Activated T-helper 9 cell treated with anti-CD3 and anti-CD28 coated beads, Interleukin-2, amount 50 U/mL, for 16 hours (primary cell): Measurements from ENCODE around the gene SH2D1B.

Source experiments
- DNase-seq: peaks from one replicate; pipeline ENCODE4 v3.0.0-alpha.2; 2020; ENCODE audit warnings: low read depth

The SH2D1B gene

DNA sequence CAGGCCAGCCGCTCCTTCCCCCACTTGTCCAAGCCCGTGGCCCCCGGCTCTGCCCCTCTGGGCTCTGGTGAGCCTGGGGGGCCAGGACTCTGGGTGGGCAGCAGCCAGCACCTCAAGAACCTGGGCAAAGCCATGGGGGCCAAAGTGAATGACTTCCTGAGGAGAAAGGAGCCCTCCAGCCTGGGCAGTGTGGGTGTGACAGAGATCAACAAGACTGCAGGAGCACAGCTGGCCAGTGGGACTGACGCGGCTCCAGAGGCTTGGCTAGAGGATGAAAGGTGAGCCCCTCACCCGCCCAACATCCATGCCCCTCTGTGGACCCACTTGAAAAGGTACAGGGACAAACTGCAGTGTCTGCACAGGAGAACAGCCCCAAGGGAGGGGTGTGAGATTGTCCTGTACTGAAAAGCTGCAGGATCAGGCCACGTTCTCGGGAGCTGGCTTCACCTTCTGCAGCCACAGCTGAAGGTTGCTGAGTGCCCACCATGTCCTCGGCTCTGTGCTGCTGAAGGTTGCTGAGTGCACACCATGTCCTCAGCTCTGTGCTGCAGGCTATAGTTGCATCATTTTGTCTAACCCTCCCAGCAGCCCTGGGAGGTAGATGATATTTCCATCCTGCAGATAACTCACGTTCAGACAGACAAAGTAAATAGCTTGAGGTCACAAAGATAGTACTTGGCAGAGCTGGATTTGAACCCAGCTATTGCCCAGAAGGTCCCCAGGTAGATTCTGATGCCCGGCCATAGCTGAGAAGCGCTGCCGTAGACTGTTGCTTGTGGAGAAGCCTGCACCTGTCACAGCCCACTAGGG is 29.8 kb downstream of the SH2D1B start:
- no peak for DNase-seq

DNA sequence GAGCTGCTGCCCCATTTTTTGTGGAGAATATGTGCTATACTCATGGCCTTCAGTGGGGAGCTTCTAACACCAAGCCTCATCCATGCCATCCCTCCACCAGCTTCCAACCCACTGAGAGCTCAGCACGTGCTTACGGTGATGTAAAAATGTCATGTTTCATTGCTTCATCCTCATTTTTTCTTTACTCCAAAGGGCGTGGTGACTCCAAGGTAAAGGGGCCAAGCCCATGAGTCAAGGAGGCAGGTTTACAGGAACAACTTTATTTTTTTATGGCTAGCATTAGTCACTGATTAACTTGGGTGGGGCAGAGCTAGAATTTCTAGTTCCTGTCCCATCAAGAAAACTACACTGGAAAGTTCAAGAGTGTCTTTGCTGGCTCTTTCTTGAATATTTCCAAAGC is 30.6 kb downstream of the SH2D1B start, which contains the start of gene C1orf226:
Gene C1orf226 (plus strand): TSS at position 346 of the 400 bp plus-strand sequence. CDS start 174 bp downstream, outside the sequence.
- no peak for DNase-seq

DNA sequence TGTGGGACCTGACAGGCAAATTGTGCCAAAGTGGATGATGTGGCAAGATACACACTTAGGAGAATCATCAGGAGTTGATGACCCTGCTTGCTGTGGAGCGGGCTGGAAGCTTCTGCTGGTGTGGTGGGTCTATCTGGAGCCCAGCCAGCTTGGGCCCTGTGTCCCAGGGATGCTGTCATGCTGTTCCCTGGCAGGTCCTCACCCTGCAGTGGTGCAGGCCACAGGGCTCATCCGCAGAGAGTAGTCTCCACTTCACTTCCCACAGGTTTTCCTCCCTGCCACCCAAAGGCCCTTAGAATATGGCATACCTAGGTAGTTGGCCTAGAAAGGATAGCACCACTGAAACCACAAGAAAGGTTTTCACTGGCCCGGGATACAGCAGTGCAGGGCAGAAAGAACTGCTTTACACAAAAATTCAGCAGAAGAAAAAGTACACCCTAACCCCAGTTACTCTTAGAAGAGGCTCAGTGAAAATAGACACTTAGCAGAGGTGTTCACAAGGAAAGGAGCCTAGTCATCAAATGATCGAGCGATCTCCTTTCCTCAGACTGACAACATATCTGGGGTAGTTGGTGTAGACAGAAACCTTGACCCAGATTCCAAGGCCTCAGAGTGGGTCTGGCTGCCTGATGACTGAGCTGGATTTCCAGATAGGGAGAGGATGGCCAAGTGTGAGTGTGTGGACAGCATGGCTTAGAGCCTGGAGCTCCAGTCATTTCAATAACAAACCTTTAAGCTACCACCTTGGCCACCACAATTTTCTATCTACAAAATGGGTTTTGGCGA is 31.7 kb downstream of the SH2D1B start:
- no peak for DNase-seq

DNA sequence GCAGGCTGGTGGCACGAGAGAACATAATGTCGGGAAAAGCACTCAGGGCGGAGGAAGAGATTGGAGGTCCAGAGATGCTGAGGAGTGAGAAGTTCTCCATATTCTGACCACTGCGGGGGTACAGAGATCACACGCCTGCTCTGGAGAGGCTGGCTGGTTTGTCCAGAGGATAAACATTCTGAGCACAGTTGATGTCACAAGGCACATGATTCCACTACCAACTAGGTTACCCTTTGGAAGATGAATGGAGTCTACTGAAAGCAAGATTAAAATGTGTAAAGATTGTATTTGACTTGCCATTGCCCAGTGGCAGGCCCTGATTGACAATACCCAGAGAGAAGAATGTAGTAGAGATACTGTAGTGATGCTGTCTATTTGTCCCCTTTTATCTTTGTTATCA is 35.2 kb downstream of the SH2D1B start, which contains the start of gene SPATA46:
Gene SPATA46 (minus strand): TSS at position 164 of the 400 bp plus-strand sequence. CDS start 64 bp downstream, at position 100.
- DNase-seq, result no peak

DNA sequence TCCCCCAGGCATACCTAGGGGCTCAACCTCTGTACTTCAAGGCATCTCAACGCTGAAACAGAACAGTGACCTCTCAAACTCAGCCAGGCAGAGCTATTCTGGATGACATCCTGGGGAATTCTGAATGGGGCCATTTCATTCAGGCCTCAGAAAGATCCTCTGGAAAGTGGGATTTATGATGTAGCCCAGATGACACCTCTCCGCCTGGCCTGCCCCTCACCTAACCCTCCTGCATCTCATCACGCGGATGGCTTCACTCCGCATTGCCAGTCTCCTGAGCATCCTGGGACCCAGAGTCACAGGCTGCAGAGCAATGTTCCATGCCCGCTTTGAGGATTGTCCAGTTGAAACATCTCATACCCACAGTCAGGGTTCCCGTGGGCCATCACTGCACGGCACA is 36.5 kb downstream of the SH2D1B start:
- no peak for DNase-seq

DNA sequence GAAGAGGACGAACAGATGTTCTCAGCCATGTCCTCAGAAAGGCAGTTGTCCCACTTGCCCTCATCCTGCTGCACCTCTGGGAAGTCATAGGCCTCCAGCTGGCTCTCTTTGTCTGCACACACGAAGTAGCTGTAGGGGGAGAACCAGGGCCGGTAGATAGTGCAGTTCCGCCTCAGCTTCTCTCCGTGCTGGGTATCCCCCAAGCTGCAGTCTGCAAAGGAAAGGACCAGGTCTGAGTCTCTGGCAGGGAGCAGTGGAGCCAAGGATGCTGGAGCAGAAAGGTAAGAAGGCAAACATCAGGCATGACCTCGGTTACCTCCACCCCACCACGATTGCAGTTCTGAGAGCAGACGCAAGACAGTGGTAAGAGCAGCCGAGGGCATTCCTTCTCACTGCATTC is 37.5 kb downstream of the SH2D1B start:
- DNase-seq, result no peak

DNA sequence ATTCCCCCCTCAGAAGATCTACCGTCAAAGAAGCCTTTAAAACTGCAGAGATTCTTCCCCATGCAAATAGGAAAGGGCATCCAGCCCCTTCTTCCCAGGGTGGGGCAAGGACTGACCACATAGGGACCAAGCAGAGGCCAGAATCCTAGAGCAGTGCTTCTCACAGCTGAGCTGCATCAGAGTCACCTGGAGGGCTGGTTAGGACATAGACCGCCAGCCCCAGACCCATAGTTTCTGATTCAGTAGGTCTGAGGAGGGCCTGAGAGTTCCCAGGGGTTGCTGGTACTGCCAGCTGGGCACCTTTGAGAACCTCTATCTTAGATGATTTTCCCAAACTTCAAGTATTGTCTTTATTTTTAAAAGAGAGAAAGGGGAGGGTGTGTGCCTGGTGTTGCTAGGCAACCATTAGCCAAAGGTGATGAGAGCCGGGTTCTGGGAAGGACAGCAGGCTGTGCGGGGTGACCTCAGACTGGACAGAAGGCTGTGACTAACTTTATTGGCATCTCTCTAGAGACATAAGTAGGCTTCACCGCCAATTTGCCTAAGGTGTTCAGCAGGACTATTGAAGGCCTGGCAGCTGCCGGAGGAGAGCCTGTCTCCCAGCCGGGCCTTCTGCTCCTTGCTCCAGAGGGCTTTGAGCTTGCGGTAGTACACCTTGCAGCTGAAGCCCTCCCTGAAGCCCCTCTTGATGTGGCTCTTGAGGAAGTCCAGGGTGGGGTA is 38.2 kb downstream of the SH2D1B start:
- no peak for DNase-seq

DNA sequence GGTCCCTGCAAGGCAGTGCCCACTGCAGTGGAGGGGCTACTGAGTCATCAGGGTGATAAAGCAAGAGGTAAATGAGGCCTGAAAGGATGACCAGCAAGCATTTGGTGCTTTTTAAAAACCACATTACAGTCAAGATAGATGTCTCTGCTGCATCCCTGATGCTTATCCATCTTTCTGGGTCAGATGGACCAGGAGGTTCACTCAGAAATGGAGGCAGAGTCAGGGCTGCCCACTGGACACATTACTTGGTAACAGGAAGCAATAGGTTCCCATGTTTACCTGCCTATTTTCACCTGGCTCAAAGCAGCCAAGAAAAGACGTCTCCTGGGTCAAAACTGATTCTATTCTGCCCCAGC is 38.9 kb downstream of the SH2D1B start:
- no peak for DNase-seq

DNA sequence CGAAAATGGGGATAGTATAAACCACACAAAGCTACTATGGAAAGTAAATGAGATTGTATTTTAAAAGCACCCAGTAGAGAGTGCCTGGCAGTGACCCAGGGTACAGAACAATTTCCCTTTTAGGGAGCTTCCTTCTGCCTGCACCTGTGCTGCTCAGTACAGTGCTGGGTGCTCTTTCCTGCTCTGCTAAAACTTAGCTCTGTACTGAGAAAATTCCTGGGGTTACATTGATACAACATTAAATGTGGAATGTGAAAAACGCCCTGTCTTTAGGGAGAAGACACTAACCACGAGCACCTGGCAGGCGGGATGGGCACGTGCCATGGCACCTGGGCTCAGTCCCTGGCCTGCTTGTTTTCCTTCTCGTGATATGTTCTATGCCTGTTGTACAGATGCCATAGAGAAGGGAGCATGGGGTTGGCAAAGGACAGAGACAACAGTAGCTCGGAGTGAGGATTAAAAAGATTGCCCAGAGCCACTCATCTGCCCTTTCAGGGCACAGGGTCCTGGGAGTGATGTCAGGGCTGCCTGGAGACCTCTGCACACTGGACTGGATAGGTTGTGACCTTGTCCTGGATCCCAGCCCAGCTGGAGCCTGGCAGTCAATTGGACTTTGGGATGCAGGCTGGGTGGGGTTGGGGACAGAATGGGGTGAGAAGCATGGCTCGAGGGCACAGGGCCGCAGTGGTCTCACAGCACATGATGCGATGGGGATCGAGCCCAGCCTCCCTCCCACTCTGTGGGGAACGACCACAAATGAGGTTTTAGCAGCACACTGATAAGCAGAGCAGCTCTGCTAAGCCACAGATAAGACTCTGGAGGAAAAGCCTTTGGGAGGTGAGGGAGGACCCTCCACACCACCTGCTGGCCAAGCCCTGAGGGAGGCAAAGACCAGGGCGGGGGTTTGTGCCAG is 39.5 kb downstream of the SH2D1B start:
- DNase-seq, result no peak

DNA sequence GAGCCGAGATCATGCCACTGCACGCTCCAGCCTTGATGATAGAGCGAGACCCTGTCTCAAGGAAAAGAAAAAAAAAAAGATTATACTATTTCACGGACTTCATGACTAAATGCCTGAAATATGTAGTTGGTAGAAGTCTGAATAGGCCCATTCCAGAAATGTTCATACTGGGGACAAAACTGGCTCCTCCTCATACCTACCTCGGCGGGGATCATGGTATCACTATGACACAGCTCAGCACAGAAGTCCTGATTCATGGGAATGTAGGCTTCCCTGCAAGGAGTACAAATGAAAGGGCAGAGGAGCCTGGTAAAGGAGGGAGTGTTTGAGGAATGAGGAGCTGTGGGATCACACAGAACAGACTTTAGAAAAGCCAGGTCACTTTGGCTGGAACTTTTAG is 40.3 kb downstream of the SH2D1B start:
- no peak for DNase-seq

DNA sequence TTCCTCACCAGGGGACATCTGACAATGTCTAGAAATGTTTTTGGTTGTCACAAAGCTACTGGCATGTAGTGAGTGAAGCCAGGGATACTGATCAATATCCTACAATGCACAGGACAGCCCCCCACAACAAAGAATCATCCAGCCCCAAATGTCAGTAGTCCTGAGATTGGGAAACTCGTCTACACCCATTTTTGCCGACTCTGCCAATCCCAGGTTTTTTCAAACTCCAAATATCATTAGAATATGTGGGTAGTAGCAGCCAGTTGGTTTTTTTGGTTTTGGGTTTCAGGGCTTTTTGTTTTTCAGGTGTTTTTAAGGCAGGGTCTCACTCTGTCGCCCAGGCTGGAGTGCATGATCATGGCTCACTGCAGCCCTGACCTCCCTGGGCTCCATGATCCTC is 41.2 kb downstream of the SH2D1B start:
- DNase-seq, result no peak

DNA sequence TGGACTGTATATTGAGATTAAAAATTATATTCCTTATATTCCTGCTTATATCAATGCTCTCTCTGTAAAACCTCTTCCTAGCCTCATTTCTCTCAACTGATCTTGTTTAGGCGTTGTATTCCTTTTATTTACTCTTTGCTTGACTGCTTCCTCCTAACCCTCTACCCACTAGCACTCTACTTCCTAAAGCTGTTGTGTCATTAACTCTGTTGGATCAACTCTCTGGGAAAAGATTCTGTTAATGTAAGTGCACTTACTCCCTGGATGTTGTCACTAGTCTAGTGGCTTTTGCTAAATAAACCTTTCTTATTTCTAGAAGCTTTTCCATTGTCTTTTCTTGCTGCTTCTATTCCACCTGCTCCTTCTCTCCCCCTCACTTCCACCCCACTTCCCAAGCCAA is 41.8 kb downstream of the SH2D1B start:
- no peak for DNase-seq

DNA sequence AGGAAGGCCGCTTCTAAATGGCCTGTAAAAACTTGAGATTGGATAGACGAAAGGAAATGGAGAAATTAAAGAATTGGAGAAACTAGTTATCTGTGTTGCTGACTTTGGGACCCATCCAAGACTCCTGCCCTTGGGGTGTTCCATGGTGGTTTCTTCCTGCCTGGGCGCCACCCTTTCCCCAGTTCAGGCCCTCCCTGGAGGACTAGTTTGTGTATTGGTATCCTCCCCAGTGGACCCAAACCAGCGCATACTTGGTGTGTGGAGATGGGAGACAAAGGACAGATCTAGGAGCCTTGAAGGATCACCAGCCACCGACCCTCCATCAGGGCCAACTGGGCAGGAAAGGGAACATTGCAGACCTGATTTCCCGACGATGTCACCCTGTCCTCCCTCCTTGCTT is 42.4 kb downstream of the SH2D1B start:
- DNase-seq, result no peak

DNA sequence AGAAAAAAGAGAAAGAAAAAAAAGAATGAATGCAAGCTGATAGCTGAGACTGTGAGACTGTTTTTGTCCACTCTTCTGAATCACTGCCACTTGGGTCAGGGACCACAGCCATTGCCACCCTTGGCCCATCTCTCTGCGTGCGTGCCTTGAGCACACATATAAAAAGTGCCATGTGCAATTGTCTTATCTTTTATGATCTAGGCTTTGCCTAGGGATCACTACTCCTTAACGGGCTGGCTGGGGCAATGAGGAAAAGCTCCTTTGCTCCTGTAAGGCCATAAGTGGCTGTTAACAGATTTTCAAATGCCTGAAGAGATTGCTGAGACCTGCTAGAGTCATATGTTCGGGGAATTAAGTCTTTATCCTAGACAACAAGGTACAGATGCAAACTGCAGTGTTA is 43.5 kb downstream of the SH2D1B start:
- DNase-seq, result no peak

DNA sequence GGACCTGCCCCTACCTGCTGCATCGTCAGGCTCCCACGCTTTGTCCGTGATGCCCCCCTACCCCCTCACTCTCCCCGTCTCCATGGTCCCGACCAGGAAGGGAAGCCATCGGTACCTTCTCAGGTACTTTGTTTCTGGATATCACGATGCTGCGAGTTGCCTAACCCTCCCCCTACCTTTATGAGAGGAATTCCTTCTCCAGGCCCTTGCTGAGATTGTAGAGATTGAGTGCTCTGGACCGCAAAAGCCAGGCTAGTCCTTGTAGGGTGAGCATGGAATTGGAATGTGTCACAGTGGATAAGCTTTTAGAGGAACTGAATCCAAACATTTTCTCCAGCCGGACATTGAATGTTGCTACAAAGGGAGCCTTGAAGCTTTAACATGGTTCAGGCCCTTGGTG is 44.2 kb downstream of the SH2D1B start:
- no peak for DNase-seq

DNA sequence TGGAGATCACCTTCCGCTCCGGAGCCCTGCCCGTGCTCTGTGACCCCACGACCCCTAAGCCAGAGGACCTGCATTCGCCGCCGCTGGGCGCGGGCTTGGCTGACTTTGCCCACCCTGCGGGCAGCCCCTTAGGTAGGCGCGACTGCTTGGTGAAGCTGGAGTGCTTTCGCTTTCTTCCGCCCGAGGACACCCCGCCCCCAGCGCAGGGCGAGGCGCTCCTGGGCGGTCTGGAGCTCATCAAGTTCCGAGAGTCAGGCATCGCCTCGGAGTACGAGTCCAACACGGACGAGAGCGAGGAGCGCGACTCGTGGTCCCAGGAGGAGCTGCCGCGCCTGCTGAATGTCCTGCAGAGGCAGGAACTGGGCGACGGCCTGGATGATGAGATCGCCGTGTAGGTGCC is 44.9 kb downstream of the SH2D1B start:
- DNase-seq, result no peak

DNA sequence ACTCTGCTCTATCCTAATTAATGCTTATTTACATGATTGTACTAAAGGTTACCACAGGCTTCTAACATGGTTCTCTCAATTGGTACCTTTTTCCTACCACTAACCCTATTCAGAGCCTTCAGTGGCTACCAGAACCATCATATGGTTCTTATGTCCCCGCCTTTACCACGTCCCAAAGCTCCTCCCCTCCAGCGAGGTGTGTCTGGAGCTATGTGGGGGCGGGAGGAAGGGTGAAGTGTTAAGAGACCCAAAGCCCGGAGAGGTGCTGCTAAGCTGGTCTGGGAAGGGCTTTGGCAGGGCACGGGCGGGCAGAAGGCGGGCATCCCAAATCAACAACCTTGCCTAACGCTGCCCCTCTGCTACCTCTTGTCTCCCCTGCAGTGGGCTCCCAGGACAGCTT is 45.3 kb downstream of the SH2D1B start:
- no peak for DNase-seq

DNA sequence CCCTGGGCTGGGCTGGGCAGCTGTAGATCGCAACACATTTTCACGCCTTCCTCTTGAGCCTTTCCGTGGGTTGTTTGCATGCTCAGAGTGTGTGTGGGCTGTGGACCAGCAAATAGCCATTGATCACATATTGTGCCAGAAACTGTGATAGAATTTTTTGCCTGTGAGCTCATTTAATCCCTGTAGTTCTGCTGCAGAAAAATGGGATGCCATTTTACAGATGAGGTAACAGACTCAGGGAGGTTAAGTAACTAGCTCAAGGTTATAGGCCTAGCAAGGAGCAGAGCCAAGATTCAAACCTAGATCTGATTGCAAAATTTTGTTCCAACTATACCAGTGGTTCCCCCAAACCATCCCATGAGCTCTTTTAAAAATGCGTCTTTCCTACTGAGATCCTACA is 45.8 kb downstream of the SH2D1B start:
- DNase-seq, result no peak

DNA sequence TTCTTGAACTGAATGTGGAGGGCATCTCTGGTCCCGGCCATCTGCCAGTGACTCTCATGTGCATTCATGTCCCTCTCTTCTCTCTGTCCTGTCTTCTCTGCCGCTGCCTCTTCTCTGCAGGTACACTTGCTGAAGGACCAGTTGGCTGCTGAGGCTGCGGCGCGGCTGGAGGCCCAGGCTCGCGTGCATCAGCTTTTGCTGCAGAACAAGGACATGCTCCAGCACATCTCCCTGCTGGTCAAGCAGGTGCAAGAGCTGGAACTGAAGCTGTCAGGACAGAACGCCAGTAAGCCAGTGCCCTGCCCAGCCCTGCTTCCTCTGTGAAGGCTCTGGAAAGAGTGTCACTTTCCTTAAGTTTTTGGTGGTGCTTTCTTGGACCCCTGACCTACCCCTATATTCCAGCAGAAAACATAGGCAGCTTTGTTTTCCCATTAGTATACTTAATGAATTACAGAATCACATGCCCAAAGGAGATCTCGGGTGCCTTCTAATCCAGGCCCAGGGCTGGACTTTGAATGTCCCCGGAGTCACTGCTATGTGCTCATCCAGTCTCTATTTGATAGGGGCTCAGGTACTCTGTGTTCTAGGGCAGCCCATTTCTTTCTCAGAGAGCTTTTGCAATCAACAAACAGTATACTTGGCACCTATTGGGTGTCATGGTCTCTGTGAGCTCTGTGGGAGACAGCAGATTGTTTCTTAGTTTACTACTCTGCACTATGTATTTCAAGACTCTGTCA is 46.5 kb downstream of the SH2D1B start:
- no peak for DNase-seq

DNA sequence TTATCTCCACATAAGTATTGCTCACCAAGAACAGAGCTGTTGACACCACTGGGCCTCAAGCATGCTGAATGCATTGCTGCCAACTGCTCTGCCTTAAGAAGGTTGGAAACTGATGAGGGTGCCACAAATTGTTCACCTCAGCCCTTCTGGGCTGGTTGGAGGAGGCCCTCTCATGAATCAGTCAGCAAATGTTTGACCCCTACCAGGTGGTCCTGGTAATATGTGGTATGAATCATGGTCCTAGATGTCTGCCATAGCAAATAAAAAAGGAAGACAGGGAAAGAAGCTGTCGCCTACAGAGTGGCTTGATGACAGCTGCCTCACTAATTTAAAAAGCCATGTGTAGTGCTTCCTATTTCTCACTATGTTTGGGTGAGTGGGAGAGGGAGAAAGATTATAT is 47.4 kb downstream of the SH2D1B start:
- no peak for DNase-seq

DNA sequence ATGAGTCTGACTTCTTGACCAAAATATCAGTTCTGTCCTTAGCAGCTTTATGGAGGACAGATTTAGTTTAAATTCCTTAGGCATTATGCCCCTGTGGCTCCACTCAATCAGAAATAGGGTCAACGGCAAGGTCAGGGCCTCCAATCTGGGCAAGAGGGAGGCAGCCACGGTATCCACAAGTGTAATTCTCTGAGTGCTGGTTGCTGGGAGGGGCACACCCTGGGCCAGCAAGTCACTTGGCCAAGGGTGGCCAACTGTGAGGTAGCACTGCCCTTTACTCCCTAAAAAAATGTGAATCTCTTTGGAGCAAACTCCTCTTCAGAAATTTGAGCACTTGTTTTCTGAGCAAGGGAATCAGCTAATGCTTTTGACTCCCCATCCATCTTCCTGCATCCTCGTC is 48.1 kb downstream of the SH2D1B start:
- DNase-seq, result no peak
